Panc1 (cell line): Measurements from ENCODE around the gene NEDD8. TPM values are rescaled to one million over a fixed set of nuclear protein-coding genes. Genes with fewer than 3 reads are reported as not detected.

ENCODE experiments used
- ATAC-seq: fragments of 200-7000 bp; cut with Tn5 transposase; 2 replicates; pipeline ENCODE4 v1.9.1; 2020; ENCODE audit warnings: mild to moderate bottlenecking, moderate library complexity
- BruUV-seq: library from RNA; stranded (reverse); fragments of 400-500 nt; replicated peaks from 2 replicates; lab custom pipeline; 2021; lab: Mats Ljungman, UMichigan
- CTCF ChIA-PET: fragments of 300-600 bp; sonication (Branson Sonifier 250); formaldehyde crosslinking; loops from one replicate; lab custom pipeline; 2022; ENCODE audit warnings: antibody characterized with exemption; lab: Charles Lee
- POLR2A ChIA-PET: fragments of 300-600 bp; sonication (Branson Sonifier 250); formaldehyde crosslinking; loops from one replicate; lab custom pipeline; 2022; ENCODE audit warnings: antibody characterized with exemption; lab: Charles Lee
- DNase-seq: peaks from one replicate; pipeline ENCODE4 v3.0.0-alpha.2; 2010; ENCODE audit warnings: low read depth, low spot score
- H3K27ac ChIP-seq: 2 replicates; pipeline ENCODE4 v1.5.1; 2011; ENCODE audit warnings: mild to moderate bottlenecking, low read length, inconsistent platforms
- H3K27me3 ChIP-seq: fragments of 200-500 bp; sonication (Bioruptor generic); 2 replicates; pipeline ENCODE4 v1.6.0; 2014; ENCODE audit warnings: low read length, inconsistent platforms; ENCODE audit not compliant: control insufficient read depth, insufficient read depth
- H3K36me3 ChIP-seq: fragments of 200-500 bp; sonication (Bioruptor generic); 2 replicates; pipeline ENCODE4 v1.5.1; 2014; ENCODE audit warnings: inconsistent platforms, mild to moderate bottlenecking, low read length, moderate library complexity; ENCODE audit not compliant: control insufficient read depth, insufficient read depth
- H3K4me1 ChIP-seq: 2 replicates; pipeline ENCODE4 v1.5.1; 2011; ENCODE audit warnings: inconsistent platforms, mild to moderate bottlenecking, low read length, moderate library complexity; ENCODE audit not compliant: control insufficient read depth, insufficient read depth
- H3K4me3 ChIP-seq, 2 experiments: 2 replicates each; pipeline ENCODE4 v1.5.1; 2011 to 2012; ENCODE audit warnings: low read depth in 2 of 2, low read length in 2 of 2, mild to moderate bottlenecking in 2 of 2, inconsistent platforms in 1 of 2, moderate library complexity in 1 of 2
- H3K9me3 ChIP-seq: fragments of 200-500 bp; sonication (Bioruptor generic); 2 replicates; pipeline ENCODE4 v1.5.1; 2014; ENCODE audit warnings: low read depth, mild to moderate bottlenecking, inconsistent platforms, low read length, moderate library complexity; ENCODE audit not compliant: control insufficient read depth, insufficient read depth
- POLR2AphosphoS5 ChIP-seq: IDR thresholded peaks from 2 replicates; pipeline ENCODE4 v1.6.1; 2012; ENCODE audit warnings: mild to moderate bottlenecking, low read depth, low read length, moderate library complexity
- SIN3A ChIP-seq: IDR thresholded peaks from 2 replicates; pipeline ENCODE4 v1.6.1; 2012; ENCODE audit warnings: low read depth, mild to moderate bottlenecking, low read length, moderate library complexity, borderline replicate concordance; ENCODE audit not compliant: insufficient read depth
- TCF7L2 ChIP-seq: IDR thresholded peaks from 2 replicates; pipeline ENCODE4 v1.6.1; 2011; ENCODE audit warnings: mild to moderate bottlenecking, low read depth, low read length, inconsistent platforms
- in situ Hi-C: cut with HindIII; loops from 2 replicates; pipeline ENCODE4 v1.10.0; 2016; ENCODE audit warnings: low sequenced_read_pairs, low pct_unique_long_range_greater_than_20kb
- intact Hi-C: fragments of 100-400 bp; cut with micrococcal nuclease; formaldehyde crosslinking; loops from one replicate; pipeline ENCODE4 v1.10.0; 2022; ENCODE audit not compliant: unreplicated experiment
- total RNA-seq: library from RNA; stranded (reverse); gene quantifications from one replicate; pipeline ENCODE4 v1.2.1, GENCODE V29; 2021; ENCODE audit not compliant: unreplicated experiment
- TF ChIP-seq, protein P1 (sequence below): fragments of 450-650 bp; IDR thresholded peaks from 2 replicates; pipeline ENCODE4 v1.5.1; 2017; ENCODE audit warnings: mild to moderate bottlenecking
- TF ChIP-seq, protein P2 (sequence below), 2 experiments: IDR thresholded peaks; 2 replicates each; pipeline ENCODE4 v1.6.1; 2011 to 2012; ENCODE audit warnings: low read depth in 2 of 2, control low read depth in 1 of 2, low read length in 1 of 2, mild to moderate bottlenecking in 1 of 2, moderate library complexity in 1 of 2; ENCODE audit not compliant: insufficient read depth in 1 of 2

NEDD8 gene
- total RNA-seq, 1 experiment from 2014 or later = 155 TPM

DNA sequence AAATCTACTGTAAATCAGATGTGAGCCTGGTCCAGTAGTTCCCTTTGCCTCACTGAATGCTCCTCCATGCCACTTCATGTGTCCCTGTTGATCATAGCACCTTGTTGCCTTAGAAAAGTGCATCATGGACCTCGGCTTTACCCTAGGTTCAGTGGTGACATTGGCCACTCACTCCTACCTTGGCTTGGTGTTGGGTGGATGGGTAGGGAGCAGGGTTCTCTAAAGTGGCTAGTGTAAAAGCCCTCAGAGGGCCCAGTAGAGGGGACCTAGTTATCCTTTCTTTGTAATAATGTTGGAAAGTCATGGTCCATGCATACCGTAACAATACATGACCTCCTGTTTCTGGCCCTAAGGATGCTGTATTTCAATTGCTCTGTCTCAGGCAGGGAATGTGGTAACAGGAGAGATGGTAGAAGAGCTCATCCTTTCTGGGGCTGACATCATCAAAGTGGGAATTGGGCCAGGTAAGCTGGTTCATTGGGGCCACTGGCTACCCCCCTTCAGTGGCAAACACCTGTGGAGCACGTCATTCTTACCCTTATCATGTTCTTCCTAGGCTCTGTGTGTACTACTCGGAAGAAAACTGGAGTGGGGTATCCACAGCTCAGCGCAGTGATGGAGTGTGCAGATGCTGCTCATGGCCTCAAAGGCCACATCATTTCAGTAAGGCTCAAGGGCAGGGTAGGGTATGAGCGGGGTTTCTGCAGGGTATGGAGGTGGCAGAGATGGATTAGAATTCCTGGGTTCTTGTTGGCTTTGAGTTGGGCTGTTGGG is 4.7 kb upstream of the NEDD8 start:
- Histone ChIP-seq H3K36me3 (peaks cover 8% of the 10 kb centered on the region), H3K27me3 (no peaks in the 10 kb centered on the region), H3K4me1 (peaks cover 26% of the 10 kb centered on the region), H3K9me3 (no peaks in the 10 kb centered on the region), H3K4me3 (no peak overlapping the region), H3K27ac (no peak overlapping the region)
- in situ Hi-C loops (no loop called here), intact Hi-C loops (no loop called here)
- POLR2A ChIA-PET = no interaction called here
- CTCF ChIA-PET = no interaction called here
- TF ChIP-seq POLR2AphosphoS5 = no peak
- TF ChIP-seq, protein P1, sequence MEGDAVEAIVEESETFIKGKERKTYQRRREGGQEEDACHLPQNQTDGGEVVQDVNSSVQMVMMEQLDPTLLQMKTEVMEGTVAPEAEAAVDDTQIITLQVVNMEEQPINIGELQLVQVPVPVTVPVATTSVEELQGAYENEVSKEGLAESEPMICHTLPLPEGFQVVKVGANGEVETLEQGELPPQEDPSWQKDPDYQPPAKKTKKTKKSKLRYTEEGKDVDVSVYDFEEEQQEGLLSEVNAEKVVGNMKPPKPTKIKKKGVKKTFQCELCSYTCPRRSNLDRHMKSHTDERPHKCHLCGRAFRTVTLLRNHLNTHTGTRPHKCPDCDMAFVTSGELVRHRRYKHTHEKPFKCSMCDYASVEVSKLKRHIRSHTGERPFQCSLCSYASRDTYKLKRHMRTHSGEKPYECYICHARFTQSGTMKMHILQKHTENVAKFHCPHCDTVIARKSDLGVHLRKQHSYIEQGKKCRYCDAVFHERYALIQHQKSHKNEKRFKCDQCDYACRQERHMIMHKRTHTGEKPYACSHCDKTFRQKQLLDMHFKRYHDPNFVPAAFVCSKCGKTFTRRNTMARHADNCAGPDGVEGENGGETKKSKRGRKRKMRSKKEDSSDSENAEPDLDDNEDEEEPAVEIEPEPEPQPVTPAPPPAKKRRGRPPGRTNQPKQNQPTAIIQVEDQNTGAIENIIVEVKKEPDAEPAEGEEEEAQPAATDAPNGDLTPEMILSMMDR = no peak
- no peak for TF ChIP-seq SIN3A
- ATAC-seq = no peak
- BruUV-seq = no TSS peak
- DNase-seq = no peak

DNA sequence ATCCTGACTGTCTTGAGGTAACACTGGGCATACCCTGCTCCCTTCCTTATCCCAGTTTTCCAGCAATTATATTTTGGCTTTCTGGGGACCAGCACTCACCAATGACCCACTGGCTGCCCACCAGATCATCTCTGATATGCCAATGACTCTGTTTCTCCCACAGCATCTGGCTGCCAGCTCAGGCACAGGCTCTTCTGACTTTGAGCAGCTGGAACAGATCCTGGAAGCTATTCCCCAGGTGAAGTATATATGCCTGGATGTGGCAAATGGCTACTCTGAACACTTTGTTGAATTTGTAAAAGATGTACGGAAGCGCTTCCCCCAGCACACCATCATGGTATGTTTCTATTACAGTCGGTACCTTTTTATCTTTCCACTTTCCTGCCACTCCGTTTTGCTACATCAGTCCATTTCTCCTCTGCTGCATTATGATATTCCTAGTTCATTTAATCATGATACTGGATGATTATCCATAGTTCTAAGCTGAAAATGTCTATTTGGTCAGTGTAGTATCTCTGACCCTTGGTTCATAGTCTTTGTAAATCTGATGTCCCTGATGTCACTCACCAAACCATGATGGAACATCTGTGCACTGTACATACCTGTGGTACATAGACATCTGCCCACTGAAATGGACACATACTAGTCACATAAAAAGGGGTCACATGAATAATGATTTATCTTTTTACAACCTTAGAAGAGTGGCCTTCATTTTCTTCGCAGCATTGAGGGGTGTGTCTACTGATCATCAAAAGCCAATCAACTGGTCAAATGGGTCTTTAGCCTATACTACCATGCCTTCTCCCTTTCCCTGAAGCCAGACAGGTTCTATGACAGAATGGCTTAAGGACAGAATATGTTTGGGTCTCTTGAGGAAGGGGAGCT is 3.9 kb upstream of the NEDD8 start:
- BruUV-seq = no TSS peak
- in situ Hi-C loops = no loop called here
- no peak overlapping the region for H3K27ac ChIP-seq
- DNase-seq (no peak), ATAC-seq (no peak)
- no peaks in the 10 kb centered on the region for H3K27me3 ChIP-seq
- H3K4me1 ChIP-seq = peaks cover 27% of the 10 kb centered on the region
- intact Hi-C loops = no loop called here
- H3K36me3 ChIP-seq = peaks cover 10% of the 10 kb centered on the region
- no peak overlapping the region for H3K4me3 ChIP-seq
- no peaks in the 10 kb centered on the region for H3K9me3 ChIP-seq
- CTCF ChIA-PET = no interaction called here
- TF ChIP-seq, protein P1 = no peak
- TF ChIP-seq SIN3A (no peak), TCF7L2 (no peak), POLR2AphosphoS5 (no peak; the same call in 1 of the 2 replicates)
- TF ChIP-seq, protein P2, sequence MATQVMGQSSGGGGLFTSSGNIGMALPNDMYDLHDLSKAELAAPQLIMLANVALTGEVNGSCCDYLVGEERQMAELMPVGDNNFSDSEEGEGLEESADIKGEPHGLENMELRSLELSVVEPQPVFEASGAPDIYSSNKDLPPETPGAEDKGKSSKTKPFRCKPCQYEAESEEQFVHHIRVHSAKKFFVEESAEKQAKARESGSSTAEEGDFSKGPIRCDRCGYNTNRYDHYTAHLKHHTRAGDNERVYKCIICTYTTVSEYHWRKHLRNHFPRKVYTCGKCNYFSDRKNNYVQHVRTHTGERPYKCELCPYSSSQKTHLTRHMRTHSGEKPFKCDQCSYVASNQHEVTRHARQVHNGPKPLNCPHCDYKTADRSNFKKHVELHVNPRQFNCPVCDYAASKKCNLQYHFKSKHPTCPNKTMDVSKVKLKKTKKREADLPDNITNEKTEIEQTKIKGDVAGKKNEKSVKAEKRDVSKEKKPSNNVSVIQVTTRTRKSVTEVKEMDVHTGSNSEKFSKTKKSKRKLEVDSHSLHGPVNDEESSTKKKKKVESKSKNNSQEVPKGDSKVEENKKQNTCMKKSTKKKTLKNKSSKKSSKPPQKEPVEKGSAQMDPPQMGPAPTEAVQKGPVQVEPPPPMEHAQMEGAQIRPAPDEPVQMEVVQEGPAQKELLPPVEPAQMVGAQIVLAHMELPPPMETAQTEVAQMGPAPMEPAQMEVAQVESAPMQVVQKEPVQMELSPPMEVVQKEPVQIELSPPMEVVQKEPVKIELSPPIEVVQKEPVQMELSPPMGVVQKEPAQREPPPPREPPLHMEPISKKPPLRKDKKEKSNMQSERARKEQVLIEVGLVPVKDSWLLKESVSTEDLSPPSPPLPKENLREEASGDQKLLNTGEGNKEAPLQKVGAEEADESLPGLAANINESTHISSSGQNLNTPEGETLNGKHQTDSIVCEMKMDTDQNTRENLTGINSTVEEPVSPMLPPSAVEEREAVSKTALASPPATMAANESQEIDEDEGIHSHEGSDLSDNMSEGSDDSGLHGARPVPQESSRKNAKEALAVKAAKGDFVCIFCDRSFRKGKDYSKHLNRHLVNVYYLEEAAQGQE (IDR thresholded peaks at IDR 0.05; ENCODE audit: insufficient read depth in 1 of 2, low read depth in 2 of 2, low read length in 1 of 2) = no peak
- POLR2A ChIA-PET = no interaction called here
